Thyroid gland (tissue), 4 donors: ENCODE measurements around the gene ARMC9. TPM values are rescaled to one million over a fixed set of nuclear protein-coding genes. Genes with fewer than 3 reads are reported as not detected.

ENCODE experiments used
- DNase-seq, 2 donors: peaks; one replicate each; pipeline ENCODE4 v3.0.0-alpha.2; 2019
- H3K27ac ChIP-seq, 3 donors: fragments of 200-600 bp; sonication (generic); 1 replicate in 2 of 3; 2 replicates in 1 of 3; pipeline ENCODE4 v1.5.1; 2016 to 2019; ENCODE audit warnings: mild to moderate bottlenecking in 1 of 3, moderate library complexity in 1 of 3
- H3K27me3 ChIP-seq: fragments of 200-600 bp; sonication (generic); one replicate; pipeline ENCODE4 v1.5.1; 2019
- H3K36me3 ChIP-seq, 2 donors: fragments of 200-600 bp; sonication (generic); one replicate each; pipeline ENCODE4 v1.5.1; 2016 to 2019
- H3K4me1 ChIP-seq, 2 donors: fragments of 200-600 bp; sonication (generic); one replicate each; pipeline ENCODE4 v1.5.1; 2017 to 2019
- H3K4me3 ChIP-seq, 3 donors: fragments of 200-600 bp; sonication (generic); replicated peaks in 1 of 3; 1 replicate in 2 of 3; 2 replicates in 1 of 3; pipeline ENCODE4 v1.5.1; 2016; ENCODE audit warnings: mild to moderate bottlenecking in 1 of 3
- H3K9me3 ChIP-seq: fragments of 200-600 bp; sonication (generic); one replicate; pipeline ENCODE4 v1.5.1; 2017
- POLR2A ChIP-seq, 2 donors: fragments of 450-650 bp; IDR thresholded peaks; one replicate each; pipeline ENCODE4 v1.6.1; 2017; ENCODE audit warnings: antibody characterized with exemption in 2 of 2, mild to moderate bottlenecking in 2 of 2, moderate library complexity in 1 of 2
- whole genome bisulfite sequencing, 2 donors: methylation state at CpG; one replicate each; pipeline ENCODE4 v1.1.5; 2017; 5-methylcytosine and 5-hydroxymethylcytosine counted together
- intact Hi-C: fragments of 100-400 bp; cut with DNase I; formaldehyde crosslinking; loops from one replicate; pipeline ENCODE4 v1.15.1; 2023
- total RNA-seq, 4 donors: library from RNA; depleted of rRNA; stranded (reverse); fragments of >200 nt; gene quantifications; one replicate each; pipeline ENCODE4 v1.2.3, GENCODE V29; 2016
- TF ChIP-seq, protein P1 (sequence below), 6 experiments: fragments of 200-600 bp in 3 of 6; fragments of 450-650 bp in 3 of 6; sonication (generic) in 3 of 6; IDR thresholded peaks; one replicate each; pipeline ENCODE4 v1.5.1; 2016 to 2019; ENCODE audit warnings: antibody characterized with exemption in 6 of 6, mild to moderate bottlenecking in 2 of 6, inconsistent platforms in 1 of 6, moderate library complexity in 1 of 6

ARMC9 gene
- total RNA-seq, 4 donors from 2014 or later = 20.3 to 30.7 (median 28.0) TPM

DNA sequence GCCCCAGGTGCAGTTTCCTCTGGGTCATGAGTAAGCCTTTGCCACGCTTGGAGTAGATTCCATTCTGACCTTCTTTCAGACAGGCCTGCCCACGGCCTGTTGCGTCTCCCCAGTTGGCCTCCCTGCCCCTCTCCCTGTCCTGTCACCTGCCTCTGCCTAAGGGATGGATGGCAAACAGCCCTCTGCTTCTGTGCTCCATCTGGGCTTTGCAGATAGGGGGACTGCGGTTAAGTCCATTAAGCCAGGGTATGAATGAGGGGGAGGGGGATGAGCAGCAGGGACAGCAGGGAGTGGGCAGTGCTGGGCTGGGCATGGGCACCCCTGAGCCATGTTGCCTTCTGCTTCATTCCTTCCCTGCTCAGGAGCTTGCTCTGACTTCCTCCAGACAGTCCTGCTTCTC, 159.5 kb downstream of the ARMC9 start:
- peaks cover 0 to 4% of the 10 kb centered on the region in 2 donors for H3K36me3 ChIP-seq
- no peak overlapping the region for H3K4me3 ChIP-seq
- H3K9me3 ChIP-seq = no peaks in the 10 kb centered on the region
- intact Hi-C loops = no loop called here
- no peaks in the 10 kb centered on the region for H3K4me1 ChIP-seq
- 91 to 94% methylated on average over 4 of the region's 4 CpGs for WGBS, 2 donors
- DNase-seq = no peak
- no peaks in the 10 kb centered on the region for H3K27me3 ChIP-seq
- H3K27ac ChIP-seq = no peak overlapping the region
- no peak for TF ChIP-seq POLR2A (IDR thresholded peaks at IDR 0.05)
- TF ChIP-seq, protein P1, sequence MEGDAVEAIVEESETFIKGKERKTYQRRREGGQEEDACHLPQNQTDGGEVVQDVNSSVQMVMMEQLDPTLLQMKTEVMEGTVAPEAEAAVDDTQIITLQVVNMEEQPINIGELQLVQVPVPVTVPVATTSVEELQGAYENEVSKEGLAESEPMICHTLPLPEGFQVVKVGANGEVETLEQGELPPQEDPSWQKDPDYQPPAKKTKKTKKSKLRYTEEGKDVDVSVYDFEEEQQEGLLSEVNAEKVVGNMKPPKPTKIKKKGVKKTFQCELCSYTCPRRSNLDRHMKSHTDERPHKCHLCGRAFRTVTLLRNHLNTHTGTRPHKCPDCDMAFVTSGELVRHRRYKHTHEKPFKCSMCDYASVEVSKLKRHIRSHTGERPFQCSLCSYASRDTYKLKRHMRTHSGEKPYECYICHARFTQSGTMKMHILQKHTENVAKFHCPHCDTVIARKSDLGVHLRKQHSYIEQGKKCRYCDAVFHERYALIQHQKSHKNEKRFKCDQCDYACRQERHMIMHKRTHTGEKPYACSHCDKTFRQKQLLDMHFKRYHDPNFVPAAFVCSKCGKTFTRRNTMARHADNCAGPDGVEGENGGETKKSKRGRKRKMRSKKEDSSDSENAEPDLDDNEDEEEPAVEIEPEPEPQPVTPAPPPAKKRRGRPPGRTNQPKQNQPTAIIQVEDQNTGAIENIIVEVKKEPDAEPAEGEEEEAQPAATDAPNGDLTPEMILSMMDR (IDR thresholded peaks at IDR 0.05) = no peak

DNA sequence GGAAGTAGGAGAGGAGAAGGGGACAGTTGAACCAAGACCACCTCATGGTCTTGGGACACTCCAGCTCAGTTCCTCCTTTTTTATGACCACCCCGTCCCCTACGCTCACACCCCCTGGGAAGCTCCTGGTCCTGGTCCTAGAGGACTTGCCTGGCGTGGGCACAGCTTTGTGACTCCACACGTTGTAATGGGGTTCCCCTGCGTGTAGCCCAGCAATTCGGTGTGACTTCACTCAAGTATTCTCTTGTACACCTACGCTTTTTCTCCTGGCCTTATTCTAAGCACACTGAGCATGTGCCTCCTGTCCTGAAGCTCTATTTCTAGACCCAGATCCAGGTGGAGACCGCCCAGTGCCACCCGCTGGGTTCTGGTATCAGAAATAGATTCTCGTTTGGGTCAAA, 161.0 kb downstream of the ARMC9 start:
- Histone ChIP-seq H3K4me3 (no peak overlapping the region), H3K9me3 (no peaks in the 10 kb centered on the region), H3K27ac (no peak overlapping the region), H3K27me3 (no peaks in the 10 kb centered on the region), H3K36me3 (peaks cover 0 to 4% of the 10 kb centered on the region in 2 donors), H3K4me1 (no peaks in the 10 kb centered on the region)
- WGBS, 2 donors = 94 to 96% methylated on average over 10 of the region's 10 CpGs
- TF ChIP-seq POLR2A (IDR thresholded peaks at IDR 0.05) = no peak
- TF ChIP-seq, protein P1 (IDR thresholded peaks at IDR 0.05) = no peak
- DNase-seq = no peak
- intact Hi-C loops = no loop called here

DNA sequence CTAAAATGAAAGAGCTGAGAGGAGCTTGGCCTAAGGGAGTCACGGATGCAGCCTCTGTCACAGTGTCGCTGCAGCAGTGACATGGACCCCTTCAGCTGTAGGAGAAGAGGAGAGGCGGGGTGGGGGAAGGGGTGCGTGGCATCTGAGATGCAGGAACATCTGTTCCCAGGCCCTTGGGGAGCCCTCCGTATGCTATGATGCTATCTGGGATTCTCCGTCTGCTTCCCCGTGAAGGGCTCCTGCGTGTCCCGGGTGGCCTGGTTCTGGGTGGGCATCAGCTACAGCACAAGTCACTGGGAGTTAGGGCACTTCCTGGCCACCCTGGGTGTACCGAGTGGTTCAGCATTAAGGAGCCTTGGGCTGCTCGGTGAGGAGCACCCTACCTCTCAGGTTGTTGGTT, 161.5 kb downstream of the ARMC9 start:
- H3K4me3 ChIP-seq = no peak overlapping the region
- H3K4me1 ChIP-seq = no peaks in the 10 kb centered on the region
- H3K27ac ChIP-seq = no peak overlapping the region
- intact Hi-C loops = no loop called here
- DNase-seq = no peak
- peaks cover 0 to 4% of the 10 kb centered on the region in 2 donors for H3K36me3 ChIP-seq
- WGBS, 2 donors = 87 to 99% methylated on average over 6 to 11 of the region's 11 CpGs
- no peaks in the 10 kb centered on the region for H3K9me3 ChIP-seq
- H3K27me3 ChIP-seq = no peaks in the 10 kb centered on the region
- TF ChIP-seq POLR2A (IDR thresholded peaks at IDR 0.05) = no peak
- TF ChIP-seq, protein P1 (IDR thresholded peaks at IDR 0.05) = no peak

DNA sequence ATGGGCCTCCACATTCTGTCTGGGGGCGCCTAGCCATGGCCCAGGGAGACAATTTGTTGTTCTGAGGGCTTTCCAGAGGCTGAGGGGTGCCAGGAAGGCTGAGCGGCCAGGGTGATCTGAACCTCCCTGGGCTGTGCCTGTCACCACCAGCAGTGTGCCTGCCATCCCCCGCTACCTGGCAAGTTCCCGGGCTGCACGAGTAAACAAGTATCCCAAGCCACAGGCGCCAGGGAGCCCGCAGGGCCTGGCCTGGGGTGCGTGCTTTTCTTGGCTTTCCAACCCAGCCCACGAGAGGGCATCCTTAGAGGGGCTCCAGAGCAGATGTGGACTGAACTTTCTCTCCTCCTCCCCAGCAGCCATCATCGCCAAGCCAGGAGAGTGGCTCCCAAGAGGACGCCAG, 162.0 kb downstream of the ARMC9 start:
- WGBS, 2 donors = 91 to 93% methylated on average over 3 to 9 of the region's 11 CpGs
- no peaks in the 10 kb centered on the region for H3K27me3 ChIP-seq
- no peak overlapping the region for H3K27ac ChIP-seq
- H3K9me3 ChIP-seq = no peaks in the 10 kb centered on the region
- intact Hi-C loops = no loop called here
- TF ChIP-seq, protein P1 (IDR thresholded peaks at IDR 0.05) = no peak
- TF ChIP-seq POLR2A (IDR thresholded peaks at IDR 0.05) = no peak
- peaks cover 0 to 4% of the 10 kb centered on the region in 2 donors for H3K36me3 ChIP-seq
- no peak overlapping the region for H3K4me3 ChIP-seq
- DNase-seq = no peak
- H3K4me1 ChIP-seq = no peaks in the 10 kb centered on the region

DNA sequence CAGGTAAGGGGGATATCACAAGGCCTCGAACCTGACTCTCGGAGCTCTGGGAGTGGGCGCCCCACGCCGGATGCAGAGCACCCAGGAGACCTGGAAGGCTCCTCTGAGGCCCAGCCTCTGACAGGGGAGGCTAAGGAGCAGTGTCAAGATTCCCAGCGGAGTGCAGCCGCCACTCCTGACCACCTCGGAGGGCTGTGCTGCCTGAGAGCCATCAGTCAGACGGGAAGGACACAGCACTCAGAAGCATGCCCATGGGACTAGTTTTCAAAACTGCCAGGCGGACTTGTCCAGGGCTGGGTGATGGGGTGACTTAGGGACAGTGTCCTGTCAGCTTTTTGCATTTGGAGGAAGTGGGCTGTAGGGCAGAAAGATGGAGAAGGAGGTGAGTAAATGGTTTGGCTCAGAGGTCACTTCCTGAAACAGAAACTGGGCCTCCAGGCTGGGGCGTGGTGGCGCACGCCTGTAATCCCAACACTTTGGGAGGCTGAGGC, 162.5 kb downstream of the ARMC9 start:
- peaks cover 0 to 4% of the 10 kb centered on the region in 2 donors for H3K36me3 ChIP-seq
- H3K4me3 ChIP-seq = no peak overlapping the region
- H3K27me3 ChIP-seq = no peaks in the 10 kb centered on the region
- no peaks in the 10 kb centered on the region for H3K9me3 ChIP-seq
- 92 to 97% methylated on average over 7 to 13 of the region's 13 CpGs for WGBS, 2 donors
- H3K27ac ChIP-seq = no peak overlapping the region
- no peak for DNase-seq
- no peaks in the 10 kb centered on the region for H3K4me1 ChIP-seq
- no peak for TF ChIP-seq POLR2A (IDR thresholded peaks at IDR 0.05)
- TF ChIP-seq, protein P1 (IDR thresholded peaks at IDR 0.05) = no peak
- intact Hi-C loops = no loop called here
